ENCODE results near the gene MANBA.
A peak's percentile ranks its signal among the peaks of the same experiment; 100 is the strongest.
"Not testable (repeated sequence)": the region's sequence is repeated elsewhere in the genome, so short reads cannot be mapped to it uniquely, and the experiment has no call there.

MANBA gene

GRCh38 chr4:102725229-102725628, 35.5 kb downstream of the MANBA start:
- no peak for DNase-seq

GRCh38 chr4:102723511-102723910, 37.3 kb downstream of the MANBA start:
- DNase-seq = no peak

- DNase-seq = no peak
These were observed 38.0 kb downstream of the MANBA start for GRCh38 chr4:102722740-102723139.

GRCh38 chr4:102718833-102719575, 41.8 kb downstream of the MANBA start:
- not testable (repeated sequence) for DNase-seq

- DNase-seq = no peak
These were observed 43.2 kb downstream of the MANBA start for GRCh38 chr4:102717448-102718092.

GRCh38 chr4:102715057-102715456, 45.7 kb downstream of the MANBA start:
- DNase-seq = peak in 1 of 51 donors; percentile 2

GRCh38 chr4:102713774-102714173, 47.0 kb downstream of the MANBA start:
- DNase-seq = not testable (repeated sequence)

- DNase-seq = no peak
These were observed 47.7 kb downstream of the MANBA start for GRCh38 chr4:102713096-102713495.

- no peak for DNase-seq
These were observed 49.8 kb downstream of the MANBA start for GRCh38 chr4:102710986-102711385.

- not testable (repeated sequence) for DNase-seq
These were observed 51.7 kb downstream of the MANBA start for GRCh38 chr4:102709060-102709459.

GRCh38 chr4:102707150-102707549, 53.6 kb downstream of the MANBA start:
- no peak for DNase-seq

- no peak for DNase-seq
These were observed 55.3 kb downstream of the MANBA start for GRCh38 chr4:102705391-102705935.

GRCh38 chr4:102696758-102697157, 64.0 kb downstream of the MANBA start:
- DNase-seq = no peak

- DNase-seq = no peak
These were observed 66.0 kb downstream of the MANBA start for GRCh38 chr4:102694791-102695190.

GRCh38 chr4:102693861-102694260, 66.9 kb downstream of the MANBA start:
- no peak for DNase-seq

GRCh38 chr4:102693262-102693850, 67.4 kb downstream of the MANBA start:
- no peak for DNase-seq

- DNase-seq = no peak
These were observed 68.3 kb downstream of the MANBA start for GRCh38 chr4:102692474-102692873.

GRCh38 chr4:102687982-102688433, 72.8 kb downstream of the MANBA start:
- no peak for DNase-seq

GRCh38 chr4:102687373-102687981, 73.3 kb downstream of the MANBA start:
- DNase-seq = no peak

- no peak for DNase-seq
These were observed 75.0 kb downstream of the MANBA start for GRCh38 chr4:102685768-102686167.

- no peak for DNase-seq
These were observed 76.1 kb downstream of the MANBA start for GRCh38 chr4:102684610-102685052.
